GM19035 (cell line): Measurements from ENCODE around the gene THOC6.
A peak's percentile ranks its signal among the peaks of the same experiment; 100 is the strongest.
"Not testable (repeated sequence)": the region's sequence is repeated elsewhere in the genome, so short reads cannot be mapped to it uniquely, and the experiment has no call there.

ENCODE experiments used
- ATAC-seq: cut with Tn5 transposase; IDR thresholded peaks from one replicate; pipeline ENCODE4 v1.9.1; 2021; ENCODE audit not compliant: unreplicated experiment

The THOC6 gene

GRCh38 chr16:3052571-3053329 is 28.9 kb downstream of the THOC6 start:
- ATAC-seq, result not testable (repeated sequence)

- ATAC-seq, result not testable (repeated sequence)
Measured at GRCh38 chr16:3053330-3053710, 29.5 kb downstream of the THOC6 start.

- ATAC-seq, result no peak
Measured at GRCh38 chr16:3054965-3055733, 31.3 kb downstream of the THOC6 start.

GRCh38 chr16:3055734-3056115 is 31.9 kb downstream of the THOC6 start:
- not testable (repeated sequence) for ATAC-seq

- ATAC-seq, result no peak
Measured at GRCh38 chr16:3056336-3057180, 32.7 kb downstream of the THOC6 start.

- ATAC-seq, result no peak
Measured at GRCh38 chr16:3057181-3058138, 33.6 kb downstream of the THOC6 start.

- peak; percentile 23 for ATAC-seq
Measured at GRCh38 chr16:3058139-3059030, 34.5 kb downstream of the THOC6 start.

- ATAC-seq, result peak; percentile 80
Measured at GRCh38 chr16:3059041-3059722, 35.3 kb downstream of the THOC6 start.

GRCh38 chr16:3059723-3060242 is 35.9 kb downstream of the THOC6 start:
- ATAC-seq, result no peak

GRCh38 chr16:3060339-3061127 is 36.7 kb downstream of the THOC6 start:
- ATAC-seq, result no peak

- no peak for ATAC-seq
Measured at GRCh38 chr16:3062553-3062952, 38.7 kb downstream of the THOC6 start.

GRCh38 chr16:3063625-3064386 is 40.0 kb downstream of the THOC6 start:
- no peak for ATAC-seq

GRCh38 chr16:3065069-3065741 is 41.4 kb downstream of the THOC6 start, which contains the start of gene IL32:
Gene IL32 (plus strand): TSS chr16:3065640. CDS start chr16:3065812, 172 bp downstream.
- ATAC-seq, result no peak

- ATAC-seq, result no peak
Measured at GRCh38 chr16:3065742-3066439, 42.1 kb downstream of the THOC6 start.

GRCh38 chr16:3066440-3066748 is 42.6 kb downstream of the THOC6 start:
- no peak for ATAC-seq

GRCh38 chr16:3068487-3068886 is 44.7 kb downstream of the THOC6 start:
- ATAC-seq, result no peak
